SW480 (cell line): ENCODE data around the gene NECTIN1.

Experiments
- DNase-seq: peaks from one replicate; pipeline ENCODE4 v3.0.0-alpha.2; 2016; ENCODE audit warnings: low spot score

The NECTIN1 gene

DNA sequence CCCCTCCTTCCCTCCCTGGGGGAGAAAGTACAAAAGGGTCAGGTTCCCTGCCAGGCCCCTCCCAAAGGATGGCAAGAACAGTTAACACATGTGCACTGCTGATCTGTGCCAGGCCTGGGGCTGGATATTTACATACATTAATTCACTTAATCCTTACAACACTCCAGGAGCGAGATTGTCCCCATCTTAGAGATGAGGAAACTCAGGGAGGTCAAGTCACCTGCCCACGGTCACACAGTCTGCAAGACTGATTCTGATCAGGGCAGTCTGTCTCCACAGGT is 36.5 kb downstream of the NECTIN1 start:
- DNase-seq, result no peak

DNA sequence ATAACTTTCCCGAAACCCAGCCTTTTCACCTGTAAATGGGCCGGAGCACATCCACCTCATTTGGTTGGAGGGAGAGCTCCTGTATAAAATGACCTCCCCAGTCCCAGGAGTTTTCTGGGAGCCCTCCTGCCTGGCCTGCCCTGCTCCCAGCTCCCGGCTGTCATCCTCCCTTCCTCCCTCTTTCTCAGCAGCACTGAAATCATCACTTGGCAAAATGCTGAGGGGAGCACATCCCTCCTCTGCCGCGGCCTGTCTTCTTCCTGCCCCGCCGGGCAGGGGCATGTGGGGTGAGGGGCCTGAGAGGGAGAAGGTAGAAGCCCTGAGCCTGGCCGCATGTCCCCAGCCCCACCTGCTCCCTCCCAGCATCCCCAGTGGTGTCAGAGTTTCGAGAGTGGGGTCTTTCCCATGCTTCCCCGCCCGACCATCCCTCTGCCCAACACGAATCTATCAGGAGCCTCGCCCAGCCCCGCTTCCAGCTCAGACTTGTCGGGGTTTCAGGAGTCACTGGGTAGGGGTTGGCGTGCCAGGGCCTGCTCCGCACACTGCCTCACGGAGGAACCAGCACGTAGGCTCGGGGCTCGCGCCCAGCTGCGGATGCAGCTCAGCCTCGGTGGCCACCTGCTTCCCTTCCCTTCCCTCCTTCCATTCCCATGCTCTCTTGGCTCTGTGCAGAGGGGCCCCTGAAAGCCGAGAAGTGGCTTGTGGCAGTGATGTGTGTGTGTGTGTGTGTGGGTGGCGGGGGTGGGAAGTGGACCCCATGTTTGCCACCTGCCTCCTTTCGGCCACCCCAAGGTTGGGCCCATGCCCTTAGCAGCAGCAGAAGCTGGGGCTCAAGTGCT is 37.1 kb downstream of the NECTIN1 start:
- no peak for DNase-seq

DNA sequence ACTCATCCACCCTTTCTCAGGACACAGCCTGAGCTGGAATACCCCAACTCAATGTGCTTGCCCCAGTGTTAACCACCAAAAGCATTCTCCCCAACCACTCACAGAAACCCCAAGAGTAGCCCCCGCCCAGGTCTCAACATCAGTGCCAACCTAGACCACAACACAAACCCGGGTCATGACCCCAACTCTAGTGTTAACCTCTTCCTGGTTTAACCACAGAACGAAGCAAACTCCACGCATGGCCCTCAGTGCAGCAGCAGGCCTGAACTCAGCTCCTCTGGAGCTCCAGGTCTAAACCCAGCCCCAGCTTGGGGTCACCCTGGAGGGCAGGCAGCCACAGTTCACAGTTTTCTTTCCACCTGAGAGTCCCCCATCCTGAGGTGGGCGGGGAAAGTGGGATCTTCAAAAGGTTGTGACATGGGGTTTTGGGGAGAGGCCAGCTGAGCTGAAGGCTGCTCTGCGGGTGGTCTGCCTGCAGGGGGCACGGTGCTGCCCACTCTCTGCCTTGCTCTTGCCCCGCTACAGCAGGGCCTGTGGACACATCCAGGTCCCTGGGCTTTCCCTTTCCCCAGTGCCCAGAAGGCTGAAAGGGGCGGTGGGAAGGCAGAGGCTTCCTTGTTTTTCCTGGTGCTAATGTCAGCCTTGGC is 37.9 kb downstream of the NECTIN1 start:
- no peak for DNase-seq

DNA sequence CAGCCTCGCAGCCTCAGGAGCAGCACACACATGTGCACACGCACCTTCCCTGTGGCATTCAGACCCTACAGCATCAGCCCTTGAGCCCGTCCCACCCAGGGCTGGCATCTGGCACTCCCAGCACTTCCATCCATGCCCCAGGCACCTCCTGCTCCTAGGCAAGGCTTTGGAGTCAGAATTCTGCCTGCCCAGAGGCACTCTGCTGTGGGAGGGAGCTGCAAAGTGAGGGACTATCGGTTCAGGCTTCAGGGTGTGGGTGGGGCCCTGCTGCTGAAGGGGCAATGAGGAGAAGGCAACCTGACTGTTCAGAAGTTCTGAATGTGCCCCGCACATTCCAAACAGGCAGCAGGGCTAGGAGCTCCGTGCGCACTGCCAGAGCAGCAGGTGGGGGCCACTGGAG is 39.7 kb downstream of the NECTIN1 start:
- no peak for DNase-seq

GRCh38 chr11:119688356-119688755 is 40.6 kb downstream of the NECTIN1 start:
- DNase-seq, result no peak

- DNase-seq, result no peak
Observed at GRCh38 chr11:119687373-119688046, 41.5 kb downstream of the NECTIN1 start.

DNA sequence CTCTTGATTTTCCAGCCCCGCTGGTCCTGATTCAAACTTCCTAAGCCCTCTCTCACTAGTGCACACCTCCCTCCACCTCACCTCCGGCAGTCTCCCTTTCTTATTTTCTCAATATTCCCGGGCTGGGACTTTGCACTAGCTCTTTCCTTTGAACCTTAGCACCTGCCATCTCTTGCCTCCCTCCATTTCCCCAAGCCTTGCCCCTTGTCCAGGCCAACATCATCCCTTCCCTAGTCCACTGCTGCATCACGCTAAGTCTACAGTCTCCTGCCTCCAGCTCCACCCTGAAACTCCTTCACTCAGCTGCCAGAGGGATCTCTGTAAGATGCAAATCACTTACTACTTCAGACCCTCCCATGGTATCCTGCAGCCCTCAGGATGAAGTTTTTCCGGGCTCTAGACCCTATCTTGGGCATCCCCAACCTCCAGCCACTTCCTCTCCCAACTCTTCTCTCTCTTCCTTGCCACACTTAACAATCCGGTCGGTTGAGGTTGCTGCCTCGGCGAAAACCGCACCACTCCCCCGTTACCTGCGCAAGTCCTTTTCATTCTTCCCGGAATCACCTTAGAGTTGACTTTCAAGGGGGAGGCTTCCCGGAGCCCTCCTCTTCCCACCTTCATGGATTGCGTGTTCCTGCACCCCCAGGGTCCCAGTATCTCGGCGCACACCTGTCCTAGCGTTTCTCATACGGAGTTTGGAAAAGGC is 42.7 kb downstream of the NECTIN1 start:
- no peak for DNase-seq

GRCh38 chr11:119685111-119685746 is 43.8 kb downstream of the NECTIN1 start:
- DNase-seq, result no peak

GRCh38 chr11:119684361-119685110 is 44.5 kb downstream of the NECTIN1 start:
- peak; percentile 65 for DNase-seq

DNA sequence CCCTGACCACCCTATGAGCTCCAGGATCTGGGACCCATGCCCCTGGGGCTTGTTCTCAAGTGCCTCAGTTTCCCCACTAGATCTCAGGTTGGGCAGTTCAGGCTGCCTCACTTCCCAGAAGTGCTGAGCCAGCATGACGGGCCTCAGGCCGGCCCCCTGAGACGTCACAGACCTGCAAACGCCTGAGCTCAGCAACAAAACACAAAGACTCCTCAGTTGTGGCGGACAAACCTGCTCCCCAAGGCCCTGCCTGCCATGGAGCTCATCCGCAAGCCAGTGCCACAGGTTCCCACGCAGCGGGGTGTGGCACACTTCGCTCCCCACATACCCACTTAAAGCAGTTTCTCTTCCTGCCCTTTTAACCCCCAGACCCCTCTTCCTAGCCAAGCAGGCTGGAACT is 45.2 kb downstream of the NECTIN1 start:
- peak; percentile 36 for DNase-seq

DNA sequence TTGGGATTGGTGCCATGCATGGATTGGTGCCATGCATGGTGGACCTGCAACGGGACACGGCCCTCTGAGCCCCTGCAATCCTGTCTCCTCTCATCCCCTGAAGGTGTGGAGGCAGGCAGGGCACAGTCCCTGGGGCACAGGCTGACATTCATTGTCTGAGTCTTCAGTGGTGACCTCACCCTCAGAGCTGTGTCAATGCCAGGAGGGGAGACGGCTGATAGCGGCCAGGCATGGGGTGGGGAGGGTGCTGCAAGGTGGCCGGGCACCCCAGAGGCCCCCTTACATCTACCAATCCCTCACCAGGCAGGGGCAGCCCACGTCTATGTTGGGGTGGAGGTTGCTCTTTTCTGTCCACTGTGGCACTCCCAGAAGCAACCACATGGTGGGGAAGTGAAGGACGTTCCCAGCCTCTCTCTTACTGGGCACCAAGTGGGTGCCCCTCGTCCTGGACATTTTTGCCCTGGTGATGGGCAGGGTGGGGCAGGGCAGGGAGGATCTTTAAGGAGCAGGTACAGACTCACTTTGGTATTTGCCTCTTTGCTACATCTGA is 47.6 kb downstream of the NECTIN1 start:
- DNase-seq, result no peak

DNA sequence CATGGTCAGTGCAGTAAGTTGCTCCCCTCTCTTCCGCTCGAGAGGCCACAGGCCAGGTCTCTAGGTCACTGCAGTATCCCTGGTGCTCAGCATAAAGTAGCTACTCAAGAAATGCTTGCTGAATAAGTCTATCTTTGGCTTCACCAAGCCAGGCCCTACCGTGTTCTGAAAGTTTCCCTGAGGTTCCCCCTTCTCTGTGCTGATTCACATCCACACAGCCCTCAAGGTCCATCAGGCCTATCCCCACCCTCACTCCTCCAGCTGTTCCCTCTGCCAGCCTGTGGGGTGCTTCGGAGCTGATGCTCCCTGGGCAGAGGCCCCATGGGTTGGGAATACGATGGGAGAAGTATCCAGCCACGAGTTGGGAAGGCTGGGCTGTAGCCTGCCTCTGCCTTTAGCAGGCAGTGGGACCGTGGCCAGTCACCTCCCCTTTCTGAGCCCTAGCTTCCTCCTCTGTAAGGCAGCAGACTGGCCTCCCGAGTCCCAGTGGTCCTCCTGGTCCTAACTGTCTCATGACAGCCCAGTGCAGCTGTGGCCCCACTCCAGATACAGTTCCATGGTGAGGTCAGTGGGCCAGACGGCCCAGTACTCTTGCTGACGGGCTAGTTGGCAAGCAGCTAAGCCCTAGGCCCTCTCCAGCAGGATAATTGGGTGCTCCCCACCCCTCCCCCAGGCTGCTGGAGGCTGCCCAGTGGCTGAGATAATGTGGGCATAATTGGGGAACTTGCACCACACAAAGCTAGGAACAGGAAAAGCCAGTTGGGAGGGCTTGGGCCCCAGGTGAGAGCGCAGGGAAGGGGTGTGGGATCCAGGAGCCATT is 48.2 kb downstream of the NECTIN1 start:
- no peak for DNase-seq

GRCh38 chr11:119679346-119679745 is 49.7 kb downstream of the NECTIN1 start:
- DNase-seq, result no peak

DNA sequence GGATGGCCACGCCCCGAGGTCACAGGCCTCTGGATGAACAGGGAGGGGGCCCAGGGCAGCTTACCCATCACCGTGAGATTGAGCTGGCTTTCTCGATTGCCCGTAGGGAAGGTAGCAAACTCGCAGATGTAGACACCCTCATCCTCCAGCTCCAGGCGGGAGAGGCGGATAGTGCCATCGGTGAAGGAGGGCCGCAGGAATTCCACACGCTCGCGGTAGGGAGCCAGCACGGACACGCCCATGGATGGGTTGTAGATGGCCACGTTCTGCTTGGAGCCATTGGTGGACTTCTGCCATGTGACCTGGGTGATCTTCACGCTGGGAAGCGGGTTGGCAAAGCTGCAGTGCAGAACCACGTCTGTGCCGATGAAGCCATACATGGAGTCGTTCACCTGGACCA is 50.6 kb downstream of the NECTIN1 start:
- DNase-seq, result no peak

- no peak for DNase-seq
Observed at GRCh38 chr11:119677840-119678239, 51.2 kb downstream of the NECTIN1 start.

GRCh38 chr11:119676461-119677020 is 52.5 kb downstream of the NECTIN1 start:
- no peak for DNase-seq

DNA sequence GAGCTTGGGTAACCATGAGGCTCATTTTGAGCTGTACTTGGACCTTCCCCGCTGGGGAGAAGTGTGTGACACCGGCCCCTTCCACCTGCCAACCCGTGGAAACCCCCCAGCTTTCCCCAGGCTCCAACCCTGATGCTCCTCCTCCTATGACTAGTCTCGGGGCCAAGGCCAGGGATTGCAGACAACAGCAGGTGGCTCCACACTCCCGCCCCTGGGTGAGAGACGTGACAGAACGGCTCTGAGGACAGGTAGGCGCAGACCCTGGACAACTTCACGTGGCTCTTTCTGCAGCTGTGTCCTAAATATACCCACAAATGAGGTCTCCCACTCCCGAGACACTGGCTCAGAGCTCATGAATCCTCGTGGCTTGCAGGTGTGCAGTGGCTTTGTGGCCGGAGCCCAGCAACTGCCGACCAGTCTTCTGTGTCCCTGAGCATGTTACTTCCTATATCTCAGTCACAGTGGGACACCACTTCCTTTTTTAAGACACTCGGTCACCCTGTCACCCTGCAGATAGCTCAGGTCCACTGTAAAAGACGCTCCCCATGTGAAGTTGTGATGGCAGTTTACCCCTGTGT is 55.2 kb downstream of the NECTIN1 start:
- DNase-seq, result no peak

GRCh38 chr11:119673052-119673758 is 55.8 kb downstream of the NECTIN1 start:
- DNase-seq, result no peak

DNA sequence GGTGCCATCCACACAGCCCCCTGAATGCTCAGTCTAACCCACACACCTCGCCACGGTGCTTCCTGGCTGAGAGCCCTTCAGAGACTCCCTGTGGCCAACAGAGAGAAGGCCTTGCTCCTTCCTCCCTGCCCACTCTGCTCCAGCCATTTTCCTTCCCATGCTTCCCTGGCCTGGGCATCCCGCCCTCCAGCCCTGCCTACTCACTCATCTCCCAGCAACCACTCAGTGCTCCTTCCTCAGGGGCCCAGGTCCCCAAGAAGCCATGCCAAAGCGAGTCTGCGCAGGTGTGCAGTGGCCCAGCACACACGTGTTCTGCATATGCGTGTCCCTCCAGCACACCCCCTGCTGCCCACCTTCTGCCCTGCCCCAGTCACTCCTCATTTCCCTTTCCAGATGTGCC is 56.4 kb downstream of the NECTIN1 start:
- no peak for DNase-seq
